Panc1 (cell line): ENCODE results near the gene SGPP2.
"Not testable (repeated sequence)": the region's sequence is repeated elsewhere in the genome, so short reads cannot be mapped to it uniquely, and the experiment has no call there.

Experiments
- POLR2AphosphoS5 ChIP-seq: IDR thresholded peaks from 2 replicates; pipeline ENCODE4 v1.6.1; 2012; ENCODE audit warnings: mild to moderate bottlenecking, low read depth, low read length, moderate library complexity
- SIN3A ChIP-seq: IDR thresholded peaks from 2 replicates; pipeline ENCODE4 v1.6.1; 2012; ENCODE audit warnings: low read depth, mild to moderate bottlenecking, low read length, moderate library complexity, borderline replicate concordance; ENCODE audit not compliant: insufficient read depth
- TCF7L2 ChIP-seq: IDR thresholded peaks from 2 replicates; pipeline ENCODE4 v1.6.1; 2011; ENCODE audit warnings: mild to moderate bottlenecking, low read depth, low read length, inconsistent platforms
- TF ChIP-seq, protein P1 (sequence below): fragments of 450-650 bp; IDR thresholded peaks from 2 replicates; pipeline ENCODE4 v1.5.1; 2017; ENCODE audit warnings: mild to moderate bottlenecking
- TF ChIP-seq, protein P2 (sequence below), 2 experiments: IDR thresholded peaks; 2 replicates each; pipeline ENCODE4 v1.6.1; 2011 to 2012; ENCODE audit warnings: low read depth in 2 of 2, control low read depth in 1 of 2, low read length in 1 of 2, mild to moderate bottlenecking in 1 of 2, moderate library complexity in 1 of 2; ENCODE audit not compliant: insufficient read depth in 1 of 2

- TF ChIP-seq TCF7L2, POLR2AphosphoS5, SIN3A: not testable (repeated sequence)
- TF ChIP-seq, protein P1, sequence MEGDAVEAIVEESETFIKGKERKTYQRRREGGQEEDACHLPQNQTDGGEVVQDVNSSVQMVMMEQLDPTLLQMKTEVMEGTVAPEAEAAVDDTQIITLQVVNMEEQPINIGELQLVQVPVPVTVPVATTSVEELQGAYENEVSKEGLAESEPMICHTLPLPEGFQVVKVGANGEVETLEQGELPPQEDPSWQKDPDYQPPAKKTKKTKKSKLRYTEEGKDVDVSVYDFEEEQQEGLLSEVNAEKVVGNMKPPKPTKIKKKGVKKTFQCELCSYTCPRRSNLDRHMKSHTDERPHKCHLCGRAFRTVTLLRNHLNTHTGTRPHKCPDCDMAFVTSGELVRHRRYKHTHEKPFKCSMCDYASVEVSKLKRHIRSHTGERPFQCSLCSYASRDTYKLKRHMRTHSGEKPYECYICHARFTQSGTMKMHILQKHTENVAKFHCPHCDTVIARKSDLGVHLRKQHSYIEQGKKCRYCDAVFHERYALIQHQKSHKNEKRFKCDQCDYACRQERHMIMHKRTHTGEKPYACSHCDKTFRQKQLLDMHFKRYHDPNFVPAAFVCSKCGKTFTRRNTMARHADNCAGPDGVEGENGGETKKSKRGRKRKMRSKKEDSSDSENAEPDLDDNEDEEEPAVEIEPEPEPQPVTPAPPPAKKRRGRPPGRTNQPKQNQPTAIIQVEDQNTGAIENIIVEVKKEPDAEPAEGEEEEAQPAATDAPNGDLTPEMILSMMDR = not testable (repeated sequence)
- TF ChIP-seq, protein P2, sequence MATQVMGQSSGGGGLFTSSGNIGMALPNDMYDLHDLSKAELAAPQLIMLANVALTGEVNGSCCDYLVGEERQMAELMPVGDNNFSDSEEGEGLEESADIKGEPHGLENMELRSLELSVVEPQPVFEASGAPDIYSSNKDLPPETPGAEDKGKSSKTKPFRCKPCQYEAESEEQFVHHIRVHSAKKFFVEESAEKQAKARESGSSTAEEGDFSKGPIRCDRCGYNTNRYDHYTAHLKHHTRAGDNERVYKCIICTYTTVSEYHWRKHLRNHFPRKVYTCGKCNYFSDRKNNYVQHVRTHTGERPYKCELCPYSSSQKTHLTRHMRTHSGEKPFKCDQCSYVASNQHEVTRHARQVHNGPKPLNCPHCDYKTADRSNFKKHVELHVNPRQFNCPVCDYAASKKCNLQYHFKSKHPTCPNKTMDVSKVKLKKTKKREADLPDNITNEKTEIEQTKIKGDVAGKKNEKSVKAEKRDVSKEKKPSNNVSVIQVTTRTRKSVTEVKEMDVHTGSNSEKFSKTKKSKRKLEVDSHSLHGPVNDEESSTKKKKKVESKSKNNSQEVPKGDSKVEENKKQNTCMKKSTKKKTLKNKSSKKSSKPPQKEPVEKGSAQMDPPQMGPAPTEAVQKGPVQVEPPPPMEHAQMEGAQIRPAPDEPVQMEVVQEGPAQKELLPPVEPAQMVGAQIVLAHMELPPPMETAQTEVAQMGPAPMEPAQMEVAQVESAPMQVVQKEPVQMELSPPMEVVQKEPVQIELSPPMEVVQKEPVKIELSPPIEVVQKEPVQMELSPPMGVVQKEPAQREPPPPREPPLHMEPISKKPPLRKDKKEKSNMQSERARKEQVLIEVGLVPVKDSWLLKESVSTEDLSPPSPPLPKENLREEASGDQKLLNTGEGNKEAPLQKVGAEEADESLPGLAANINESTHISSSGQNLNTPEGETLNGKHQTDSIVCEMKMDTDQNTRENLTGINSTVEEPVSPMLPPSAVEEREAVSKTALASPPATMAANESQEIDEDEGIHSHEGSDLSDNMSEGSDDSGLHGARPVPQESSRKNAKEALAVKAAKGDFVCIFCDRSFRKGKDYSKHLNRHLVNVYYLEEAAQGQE (IDR thresholded peaks at IDR 0.05; ENCODE audit: insufficient read depth in 1 of 2, low read depth in 2 of 2, low read length in 1 of 2) = not testable (repeated sequence)
Measured at GRCh38 chr2:222412334-222412733, 12.0 kb upstream of the SGPP2 start.
